Activated CD4-positive, alpha-beta memory T cell treated with anti-CD3 and anti-CD28 coated beads for 36 hours (primary cell): ENCODE data around the gene WNK2. TPM values are rescaled to one million over a fixed set of nuclear protein-coding genes. Genes with fewer than 3 reads are reported as not detected.
"Not testable (repeated sequence)": the region's sequence is repeated elsewhere in the genome, so short reads cannot be mapped to it uniquely, and the experiment has no call there.

Source experiments
- CTCF ChIA-PET: fragments of 350-600 bp; sonication (Branson Sonifier 250); formaldehyde crosslinking; loops from one replicate; lab custom pipeline; 2021; ENCODE audit warnings: antibody characterized with exemption, inconsistent platforms; lab: Charles Lee
- POLR2A ChIA-PET: fragments of 350-600 bp; sonication (Branson Sonifier 250); formaldehyde crosslinking; loops from one replicate; lab custom pipeline; 2021; ENCODE audit warnings: antibody characterized with exemption; lab: Charles Lee
- DNase-seq: peaks from one replicate; pipeline ENCODE4 v3.0.0-alpha.2; 2020
- H3K27ac Mint-ChIP-seq: one replicate; pipeline ENCODE4 v1.8.0; 2021; ENCODE audit warnings: mixed read lengths
- H3K27me3 Mint-ChIP-seq: one replicate; pipeline ENCODE4 v1.8.0; 2021; ENCODE audit warnings: mixed read lengths
- H3K36me3 Mint-ChIP-seq: one replicate; pipeline ENCODE4 v1.8.0; 2021; ENCODE audit warnings: mixed read lengths
- H3K4me1 Mint-ChIP-seq: one replicate; pipeline ENCODE4 v1.8.0; 2021; ENCODE audit warnings: low read depth, mixed read lengths
- H3K4me3 Mint-ChIP-seq: one replicate; pipeline ENCODE4 v1.8.0; 2021; ENCODE audit warnings: mild to moderate bottlenecking, mixed read lengths
- H3K9me3 Mint-ChIP-seq: one replicate; pipeline ENCODE4 v1.8.0; 2021; ENCODE audit warnings: mixed read lengths
- intact Hi-C: fragments of 100-400 bp; cut with micrococcal nuclease; formaldehyde crosslinking; loops from one replicate; pipeline ENCODE4 v1.15.1; 2023
- total RNA-seq, 2 experiments: library from RNA; stranded (reverse); gene quantifications; one replicate each; pipeline ENCODE4 v1.2.3, GENCODE V29; 2021

Gene WNK2
- 1 to 10 TPM; 1.2 to 1.6 TPM for total RNA-seq

GRCh38 chr9:93183663-93184431 is at the start of gene WNK2:
Gene WNK2 (plus strand): TSS chr9:93184139. CDS start chr9:93184930, 791 bp downstream.
- CTCF ChIA-PET, result no interaction called here
- intact Hi-C loops, result no loop called here
- Mint-ChIP-seq H3K36me3 (no peaks in the 10 kb centered on the region), H3K27me3 (peaks cover 36% of the 10 kb centered on the region), H3K4me1 (peaks cover 9% of the 10 kb centered on the region), H3K27ac (no peak within 1 kb of the TSS), H3K9me3 (no peaks in the 10 kb centered on the region), H3K4me3 (peak within 1 kb of the TSS; percentile 59)
- POLR2A ChIA-PET, result interaction anchor here (0.6 kb wide), 1 partner anchor 49 kb away, joined by 5 read pairs; no protein-coding TSS in a partner anchor
- DNase-seq, result peak; percentile 44

- intact Hi-C loops, result loop anchor here (1.0 to 2.0 kb wide), 4 partner anchors 11 to 74 kb away; partner anchors contain the start of gene CARD19
- Mint-ChIP-seq H3K27me3 (no peaks in the 10 kb centered on the region), H3K4me1 (peaks cover 58% of the 10 kb centered on the region), H3K9me3 (peaks cover 4% of the 10 kb centered on the region), H3K27ac (peak overlapping the region; percentile 87), H3K36me3 (peaks cover 13% of the 10 kb centered on the region), H3K4me3 (peak overlapping the region; percentile 74)
- no peak for DNase-seq
- ChIA-PET POLR2A (interaction anchor here (0.9 to 2.1 kb wide), 8 partner anchors 9 to 171 kb away, joined by 3 to 10 read pairs (median 6); no protein-coding TSS in a partner anchor), CTCF (interaction anchor here (1.6 kb wide), 1 partner anchor 26 kb away, joined by 10 read pairs; no protein-coding TSS in a partner anchor)
These were observed 49.0 kb upstream of the WNK2 start for GRCh38 chr9:93134740-93135444.

- ChIA-PET POLR2A (no interaction called here), CTCF (no interaction called here)
- Mint-ChIP-seq H3K4me3 (no peak overlapping the region), H3K4me1 (peaks cover 53% of the 10 kb centered on the region), H3K36me3 (peaks cover 13% of the 10 kb centered on the region), H3K27ac (no peak overlapping the region), H3K27me3 (no peaks in the 10 kb centered on the region), H3K9me3 (peaks cover 4% of the 10 kb centered on the region)
- DNase-seq, result no peak
- intact Hi-C loops, result no loop called here
These were observed 47.9 kb upstream of the WNK2 start for GRCh38 chr9:93136011-93136440.

- peaks cover 9% of the 10 kb centered on the region for H3K36me3 Mint-ChIP-seq
- peaks cover 4% of the 10 kb centered on the region for H3K9me3 Mint-ChIP-seq
- POLR2A ChIA-PET, result no interaction called here
- no peak overlapping the region for H3K4me3 Mint-ChIP-seq
- intact Hi-C loops, result no loop called here
- no peak for DNase-seq
- H3K4me1 Mint-ChIP-seq, result peaks cover 47% of the 10 kb centered on the region
- H3K27ac Mint-ChIP-seq, result no peak overlapping the region
- no peaks in the 10 kb centered on the region for H3K27me3 Mint-ChIP-seq
- CTCF ChIA-PET, result interaction anchor here (1.6 kb wide), 1 partner anchor 17 kb away, joined by 10 read pairs; no protein-coding TSS in a partner anchor
These were observed 46.6 kb upstream of the WNK2 start for GRCh38 chr9:93137362-93137761.

GRCh38 chr9:93138171-93138764 is 45.7 kb upstream of the WNK2 start:
- H3K4me1 Mint-ChIP-seq, result peaks cover 43% of the 10 kb centered on the region
- no peak for DNase-seq
- POLR2A ChIA-PET, result no interaction called here
- no peaks in the 10 kb centered on the region for H3K36me3 Mint-ChIP-seq
- intact Hi-C loops, result no loop called here
- no peaks in the 10 kb centered on the region for H3K27me3 Mint-ChIP-seq
- CTCF ChIA-PET, result interaction anchor here (1.1 to 1.6 kb wide), 2 partner anchors 16 to 135 kb away, joined by 4 to 10 read pairs; no protein-coding TSS in a partner anchor
- H3K4me3 Mint-ChIP-seq, result no peak overlapping the region
- H3K27ac Mint-ChIP-seq, result peak overlapping the region; percentile 39
- H3K9me3 Mint-ChIP-seq, result peaks cover 4% of the 10 kb centered on the region

GRCh38 chr9:93139365-93140182 is 44.4 kb upstream of the WNK2 start:
- no peak overlapping the region for H3K27ac Mint-ChIP-seq

GRCh38 chr9:93141771-93142483 is 42.0 kb upstream of the WNK2 start:
- no peak overlapping the region for H3K4me3 Mint-ChIP-seq
- peaks cover 56% of the 10 kb centered on the region for H3K4me1 Mint-ChIP-seq
- POLR2A ChIA-PET, result no interaction called here
- H3K36me3 Mint-ChIP-seq, result peaks cover 11% of the 10 kb centered on the region
- H3K27ac Mint-ChIP-seq, result no peak overlapping the region
- no peaks in the 10 kb centered on the region for H3K27me3 Mint-ChIP-seq
- no peak for DNase-seq
- intact Hi-C loops, result loop anchor here (10.0 kb wide), 1 partner anchor 267 kb away; the partner anchor contains the start of gene ZNF484
- H3K9me3 Mint-ChIP-seq, result peaks cover 15% of the 10 kb centered on the region
- CTCF ChIA-PET, result interaction anchor here (0.9 to 1.1 kb wide), 2 partner anchors 11 to 13 kb away, joined by 3 read pairs; no protein-coding TSS in a partner anchor

More at GRCh38 chr9:93139365-93140182, 44.4 kb upstream of the WNK2 start:
- Mint-ChIP-seq H3K9me3 (peaks cover 4% of the 10 kb centered on the region), H3K4me3 (no peak overlapping the region), H3K36me3 (no peaks in the 10 kb centered on the region), H3K4me1 (peaks cover 55% of the 10 kb centered on the region), H3K27me3 (no peaks in the 10 kb centered on the region)
- ChIA-PET POLR2A (no interaction called here), CTCF (interaction anchor here (1.1 kb wide), 1 partner anchor 136 kb away, joined by 4 read pairs; no protein-coding TSS in a partner anchor)
- intact Hi-C loops, result loop anchor here (10.0 kb wide), 1 partner anchor 265 kb away; the partner anchor contains the start of gene ZNF484
- no peak for DNase-seq

GRCh38 chr9:93143830-93144530 is 40.0 kb upstream of the WNK2 start:
- peak overlapping the region; percentile 82 for H3K27ac Mint-ChIP-seq
- peaks cover 26% of the 10 kb centered on the region for H3K36me3 Mint-ChIP-seq
- H3K27me3 Mint-ChIP-seq, result no peaks in the 10 kb centered on the region
- H3K4me1 Mint-ChIP-seq, result peaks cover 59% of the 10 kb centered on the region
- peak; percentile 63 for DNase-seq
- CTCF ChIA-PET, result interaction anchor here (0.7 to 1.4 kb wide), 2 partner anchors 10 to 11 kb away, joined by 3 to 4 read pairs; no protein-coding TSS in a partner anchor
- peaks cover 26% of the 10 kb centered on the region for H3K9me3 Mint-ChIP-seq
- no peak overlapping the region for H3K4me3 Mint-ChIP-seq
- intact Hi-C loops, result loop anchor here (10.0 kb wide), 1 partner anchor 269 kb away; the partner anchor contains the start of gene ZNF484
- POLR2A ChIA-PET, result interaction anchor here (1.0 to 1.6 kb wide), 2 partner anchors 9 to 10 kb away, joined by 3 to 7 read pairs; partner anchors contain the start of gene NINJ1

GRCh38 chr9:93146696-93147095 is 37.2 kb upstream of the WNK2 start:
- peaks cover 27% of the 10 kb centered on the region for H3K36me3 Mint-ChIP-seq
- peak overlapping the region; percentile 54 for H3K4me3 Mint-ChIP-seq
- H3K9me3 Mint-ChIP-seq, result peaks cover 31% of the 10 kb centered on the region
- intact Hi-C loops, result loop anchor here (1.0 to 10.0 kb wide), 5 partner anchors 10 to 316 kb away; partner anchors contain the start of genes NINJ1 and ZNF484
- peaks cover 68% of the 10 kb centered on the region for H3K4me1 Mint-ChIP-seq
- peak overlapping the region; percentile 92 for H3K27ac Mint-ChIP-seq
- H3K27me3 Mint-ChIP-seq, result not testable (repeated sequence)
- ChIA-PET CTCF (interaction anchor here (1.0 to 1.2 kb wide), 2 partner anchors 38 to 680 kb away, joined by 3 to 7 read pairs; no protein-coding TSS in a partner anchor), POLR2A (interaction anchor here (1.1 to 1.2 kb wide), 2 partner anchors 13 to 82 kb away, joined by 3 to 6 read pairs; partner anchors contain the start of gene NINJ1)
- peak; percentile 75 for DNase-seq
